GM21737 (cell line): ENCODE measurements around the gene CDH12.
"Not testable (repeated sequence)": the region's sequence is repeated elsewhere in the genome, so short reads cannot be mapped to it uniquely, and the experiment has no call there.

Source experiments
- ATAC-seq: cut with Tn5 transposase; IDR thresholded peaks from one replicate; pipeline ENCODE4 v1.9.1; 2021; ENCODE audit warnings: mild to moderate bottlenecking, moderate library complexity; ENCODE audit not compliant: unreplicated experiment

Gene CDH12

DNA sequence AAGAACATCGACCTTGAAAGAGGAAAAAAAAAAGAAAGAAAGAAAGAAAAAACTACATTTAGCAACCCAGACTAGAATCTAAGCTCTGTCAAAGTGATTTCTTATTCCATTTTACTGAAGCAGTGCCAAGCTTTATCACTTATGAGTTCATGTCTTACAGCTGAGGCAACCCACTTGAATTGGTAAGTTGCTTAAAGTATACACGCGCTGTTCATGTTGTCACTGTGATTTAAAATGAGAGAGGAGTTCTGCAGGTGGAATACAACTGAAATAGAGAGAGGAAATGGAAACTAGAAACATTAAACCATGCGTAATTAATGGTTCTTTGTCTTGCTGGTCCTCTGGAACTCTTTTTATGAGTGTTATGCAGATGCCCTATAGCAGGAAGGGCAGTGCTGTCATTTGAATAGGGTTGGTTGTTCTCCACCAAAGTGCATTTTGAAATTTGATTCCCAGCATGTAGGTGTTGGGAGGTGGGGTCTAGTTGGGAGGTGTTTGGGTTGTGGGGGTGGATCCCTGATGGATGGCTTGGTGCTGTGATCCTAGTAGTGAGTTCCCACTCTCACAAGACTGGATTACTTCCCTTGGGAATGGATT lies 665.4 kb downstream of the CDH12 start:
- not testable (repeated sequence) for ATAC-seq

DNA sequence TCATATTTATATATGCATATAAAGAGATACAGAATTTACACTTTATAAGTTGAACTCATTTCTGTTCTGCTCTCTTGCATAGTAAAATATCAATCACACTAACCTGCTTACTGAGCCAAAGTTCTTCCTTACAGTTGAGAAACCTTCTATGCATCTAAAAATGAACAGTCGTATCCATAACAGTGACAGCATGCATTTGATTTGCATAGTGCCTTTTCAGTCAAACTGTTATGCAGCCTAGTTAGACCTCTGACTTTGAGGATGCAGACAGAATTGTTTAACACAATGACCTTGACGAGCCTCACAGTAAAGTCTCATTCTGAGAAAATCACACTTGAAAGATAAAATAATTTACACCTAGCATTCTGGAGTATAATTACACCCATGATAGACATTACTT lies 683.9 kb downstream of the CDH12 start:
- ATAC-seq = not testable (repeated sequence)

DNA sequence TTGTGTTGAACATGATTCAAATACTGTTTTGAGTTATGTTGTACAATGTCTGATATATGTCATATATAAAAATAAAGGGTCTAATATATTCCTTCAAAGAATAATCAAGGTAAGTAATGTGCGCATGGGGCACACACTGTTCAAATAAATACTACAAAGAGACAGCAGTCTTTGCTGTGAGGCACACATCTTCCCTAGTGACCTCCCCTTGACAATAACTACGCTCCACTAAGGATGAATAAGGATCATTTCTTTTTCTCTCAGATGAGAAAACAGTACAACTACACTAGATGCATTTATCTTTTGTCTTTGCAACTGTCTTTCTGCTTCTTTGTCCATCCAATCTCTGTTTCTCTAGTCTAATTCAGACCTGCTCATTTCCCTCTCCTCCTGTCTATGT lies 684.4 kb downstream of the CDH12 start:
- ATAC-seq = not testable (repeated sequence)

DNA sequence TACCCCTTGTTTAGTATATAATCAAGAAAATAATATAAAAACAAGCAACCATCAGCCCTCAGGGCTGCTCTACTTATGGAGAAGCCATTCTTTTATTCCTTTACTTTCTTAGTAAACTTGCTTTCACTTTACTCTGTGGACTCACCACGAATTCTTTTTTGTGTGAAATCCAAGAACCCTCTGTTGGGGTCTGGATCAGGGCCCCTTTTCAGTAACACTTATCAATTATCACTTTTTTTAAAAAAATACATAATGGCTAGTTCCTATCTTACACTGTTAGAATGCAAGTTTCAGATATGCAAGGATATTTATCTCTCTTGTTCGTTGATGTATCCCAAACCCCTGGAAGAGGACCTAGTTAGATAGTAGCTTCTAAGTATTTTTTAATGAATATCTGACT lies 687.2 kb downstream of the CDH12 start:
- ATAC-seq = not testable (repeated sequence)

DNA sequence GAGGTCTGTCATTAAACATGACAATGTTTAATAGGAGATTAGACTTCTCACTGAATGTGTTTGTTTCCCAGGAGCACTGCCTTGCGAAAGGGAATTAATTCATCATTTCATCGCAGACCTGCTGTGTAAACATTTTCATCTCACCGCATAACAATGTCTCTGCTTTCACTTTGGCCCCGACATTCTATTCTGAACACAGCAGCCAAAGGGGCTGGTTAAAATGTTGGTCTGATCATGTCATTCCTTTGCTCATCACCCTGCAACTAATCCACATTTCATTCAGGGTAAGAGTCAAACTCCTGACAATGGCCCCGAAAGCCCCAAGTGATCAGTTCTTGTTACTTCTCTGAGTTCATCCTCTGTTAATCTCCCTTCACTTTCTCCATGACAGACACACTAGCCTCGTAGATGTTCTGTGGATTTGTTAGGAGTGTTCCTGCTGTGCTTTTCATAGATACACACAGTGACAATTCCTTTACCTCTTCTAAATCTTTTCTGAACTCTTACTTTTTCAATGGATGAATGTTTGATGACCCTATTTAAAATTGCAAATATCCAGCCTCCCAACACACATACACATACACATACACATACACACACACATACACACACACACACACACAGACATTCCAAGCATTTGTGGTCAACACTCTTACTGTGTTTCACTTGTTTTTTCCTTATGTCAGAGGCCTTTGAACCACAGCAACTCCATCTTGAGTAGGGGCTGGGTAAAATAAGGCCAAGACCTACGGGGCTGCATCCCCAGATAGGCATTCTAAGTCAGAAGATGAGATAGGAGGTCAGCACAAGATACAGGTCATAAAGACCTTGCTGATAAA lies 688.0 kb downstream of the CDH12 start:
- not testable (repeated sequence) for ATAC-seq

DNA sequence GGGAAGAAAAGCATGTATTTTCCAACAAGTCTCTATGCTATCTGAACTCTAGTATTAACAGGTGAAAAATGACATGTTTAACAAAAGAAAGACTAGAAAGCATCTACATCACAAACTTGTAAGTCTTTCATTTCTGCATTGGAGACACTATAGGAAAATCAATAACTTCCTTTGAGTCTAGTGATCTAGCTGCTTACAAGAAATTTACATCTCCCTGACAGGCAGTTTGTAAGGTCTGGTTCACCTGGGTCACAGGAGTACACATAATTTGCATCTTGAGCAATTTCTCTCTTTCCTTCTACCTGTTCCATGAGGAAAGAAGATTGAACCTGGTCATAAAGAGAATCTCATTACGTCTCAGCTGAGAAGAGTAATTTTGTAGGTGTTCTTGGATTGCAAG lies 696.2 kb downstream of the CDH12 start:
- not testable (repeated sequence) for ATAC-seq

DNA sequence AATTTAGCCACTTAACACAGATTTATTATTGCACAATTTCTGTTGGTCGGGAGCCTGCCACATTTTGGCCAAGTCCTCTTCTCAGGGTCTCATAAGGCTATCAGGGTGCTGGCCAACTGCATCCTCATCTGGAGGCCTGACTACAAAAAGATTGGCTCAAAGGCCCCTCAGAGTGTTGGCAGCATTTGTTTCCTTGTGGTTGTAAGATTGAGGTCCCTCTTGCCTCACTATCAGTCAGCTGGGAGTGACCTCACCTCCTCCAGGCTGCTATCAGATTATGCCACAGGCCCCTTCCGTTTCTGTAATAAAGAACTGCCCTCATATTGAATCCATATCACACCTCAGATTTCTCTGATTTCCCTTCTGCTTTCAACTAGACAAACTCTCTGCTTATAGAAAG lies 698.4 kb downstream of the CDH12 start:
- not testable (repeated sequence) for ATAC-seq

DNA sequence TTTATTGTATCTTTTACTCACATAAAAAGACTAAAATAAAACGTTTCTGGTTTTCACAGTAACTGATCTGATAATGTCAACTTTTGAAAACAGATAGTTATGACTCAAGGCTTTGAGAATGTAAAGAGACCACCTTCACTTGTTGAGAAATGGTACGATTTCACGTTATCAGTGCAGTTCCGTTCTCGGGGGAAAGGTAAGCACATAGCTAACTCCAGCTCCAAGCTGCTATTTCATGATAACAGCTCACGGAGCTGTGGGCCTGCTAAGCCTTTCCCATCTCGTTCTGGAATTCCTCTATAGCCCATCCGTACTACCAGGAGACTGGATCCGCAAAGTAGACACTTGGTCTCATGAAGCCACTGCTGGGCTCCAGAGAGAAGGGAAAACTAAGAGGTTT lies 701.3 kb downstream of the CDH12 start:
- not testable (repeated sequence) for ATAC-seq

DNA sequence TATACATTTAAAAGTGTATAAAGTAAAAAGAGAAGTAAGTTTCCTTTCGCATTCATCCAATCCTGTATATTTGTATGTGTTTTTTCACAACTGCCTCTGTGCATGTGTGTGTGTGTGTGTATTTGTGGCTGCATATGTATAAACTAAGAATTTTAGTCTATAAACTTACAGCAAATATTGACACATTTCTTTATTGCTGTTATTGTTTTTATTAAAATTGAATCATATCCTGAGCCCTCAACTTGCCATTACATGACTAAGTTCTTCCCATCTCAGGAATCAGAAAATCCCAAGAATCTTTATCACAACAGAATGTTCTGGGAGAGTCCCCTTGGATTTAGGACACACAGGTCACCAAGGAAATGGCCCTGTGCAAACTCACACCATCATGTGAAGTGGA lies 712.7 kb downstream of the CDH12 start:
- ATAC-seq = not testable (repeated sequence)

DNA sequence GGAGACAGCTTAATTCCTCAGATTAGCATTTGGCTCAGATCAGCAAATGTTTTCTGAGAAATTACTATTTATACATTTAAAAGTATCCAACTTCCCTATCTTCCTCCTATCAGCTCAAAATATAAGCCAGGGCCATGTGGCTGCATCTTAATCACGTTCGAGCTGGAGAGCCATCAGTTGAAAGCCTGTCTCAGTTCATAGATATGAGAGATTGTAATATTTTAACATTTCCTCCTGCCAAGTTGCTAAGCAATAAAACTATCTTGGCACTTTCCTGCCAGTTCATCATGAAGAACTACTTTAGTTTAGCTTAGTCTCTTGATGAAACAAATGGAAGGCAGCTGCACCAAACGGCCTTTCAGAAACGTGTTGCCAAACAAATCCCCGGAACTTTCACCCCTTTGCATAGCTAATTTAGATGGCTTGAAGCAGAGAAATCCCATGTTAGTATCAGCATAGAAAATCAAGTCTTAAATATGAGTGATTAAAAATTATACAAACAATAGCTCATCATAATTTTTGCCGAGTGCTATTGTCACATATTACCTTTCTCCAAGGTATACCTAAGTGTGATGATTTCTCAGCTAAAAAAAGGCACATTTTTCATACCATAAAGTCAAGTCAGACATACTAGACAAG lies 713.4 kb downstream of the CDH12 start:
- ATAC-seq = not testable (repeated sequence)

DNA sequence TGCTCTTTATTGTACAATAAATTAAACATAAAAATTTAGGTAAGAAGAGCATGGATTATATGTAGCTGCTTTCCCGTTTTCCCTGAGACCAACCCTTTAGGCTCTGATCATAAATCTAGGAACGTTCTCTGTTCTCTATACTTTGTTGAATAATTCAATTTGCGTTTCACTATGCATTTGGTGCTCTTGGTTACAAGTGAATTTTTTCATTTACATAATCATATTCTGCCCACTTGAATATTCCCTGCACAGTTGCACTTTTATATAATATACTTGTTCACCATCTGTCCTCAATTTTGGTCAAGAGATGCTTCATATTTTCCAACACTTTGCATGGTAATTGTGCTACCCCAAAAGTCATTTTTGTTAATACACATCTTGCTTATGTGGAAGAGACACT lies 741.8 kb downstream of the CDH12 start:
- ATAC-seq = no peak

DNA sequence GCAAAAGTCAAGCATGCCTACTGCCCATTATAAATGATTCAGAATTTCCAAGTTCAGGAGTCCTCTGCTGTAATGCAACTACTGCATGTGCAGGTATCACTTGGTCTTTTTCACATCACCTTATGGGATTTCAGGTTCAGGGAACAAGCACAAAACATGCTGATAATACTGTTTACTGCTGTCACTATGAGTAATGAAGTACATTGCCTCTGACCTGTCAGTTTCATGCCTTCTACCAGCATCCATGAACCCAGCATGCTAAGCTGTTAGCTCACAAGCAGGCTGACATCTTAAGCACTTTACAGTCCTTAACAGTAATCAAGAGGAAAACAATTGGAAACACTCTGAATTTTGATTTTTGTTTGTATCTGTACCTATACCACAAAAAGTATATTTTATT lies 743.8 kb downstream of the CDH12 start:
- ATAC-seq = no peak

DNA sequence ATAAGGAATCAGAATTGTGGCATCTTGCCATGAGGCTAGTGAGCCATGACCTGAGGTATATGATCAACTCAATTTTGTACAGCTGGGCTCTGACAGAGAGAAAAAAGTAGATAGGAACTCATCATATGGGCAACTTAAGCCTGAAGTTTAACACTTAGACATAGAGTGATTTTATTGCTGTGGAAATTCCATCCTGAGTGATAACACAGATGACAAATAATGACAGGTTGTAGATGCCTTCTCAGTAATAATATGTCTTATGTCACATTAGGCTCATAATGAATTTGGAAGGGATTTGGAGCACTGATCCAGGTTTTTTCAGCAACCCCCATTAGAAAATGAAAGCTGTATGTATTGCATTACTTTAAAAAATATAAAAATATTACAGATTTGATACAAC lies 744.6 kb downstream of the CDH12 start:
- no peak for ATAC-seq

DNA sequence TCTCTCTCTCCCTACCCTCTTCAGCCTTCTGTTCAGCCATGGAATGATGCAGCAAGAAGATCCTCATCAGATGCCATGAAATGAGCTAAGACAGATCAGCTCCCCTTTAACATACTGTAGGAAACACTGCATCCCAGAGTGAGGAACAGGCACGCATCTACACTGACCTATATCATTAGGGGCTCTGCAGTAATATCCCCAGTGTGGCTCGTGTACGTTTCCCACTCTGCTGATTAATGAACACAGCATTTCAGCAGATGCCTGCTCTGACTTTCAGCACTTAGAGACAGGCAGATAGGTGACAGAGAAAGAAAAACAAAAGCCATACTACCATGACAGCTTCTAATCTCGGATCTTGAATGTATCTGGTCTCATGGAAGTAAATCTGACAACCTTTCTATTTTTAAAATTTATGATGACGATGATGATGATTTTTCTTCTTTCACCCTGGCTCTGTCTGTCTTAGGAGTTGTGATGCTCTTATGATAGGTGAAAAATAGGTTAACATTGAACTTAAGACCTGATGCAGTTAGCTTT lies 750.3 kb downstream of the CDH12 start:
- no peak for ATAC-seq

DNA sequence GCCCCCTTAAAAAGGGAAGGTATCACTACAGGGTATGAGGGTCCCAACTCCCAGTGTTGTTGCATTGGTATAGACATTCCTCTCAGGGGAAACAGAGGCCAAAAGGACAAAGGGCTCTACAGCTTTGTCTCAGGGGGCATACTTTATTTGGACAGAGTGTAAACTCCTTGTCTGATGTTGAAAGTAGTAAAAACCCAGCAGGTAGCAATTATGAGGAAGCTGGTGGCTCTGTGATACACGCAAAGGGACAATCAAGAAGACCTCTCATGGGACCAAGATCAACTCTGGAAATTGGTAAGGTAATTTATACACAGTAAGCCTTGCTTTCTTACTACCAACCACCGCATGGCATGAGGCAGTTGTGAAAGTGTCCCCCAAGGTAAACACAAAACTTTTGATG lies 764.6 kb downstream of the CDH12 start:
- no peak for ATAC-seq

DNA sequence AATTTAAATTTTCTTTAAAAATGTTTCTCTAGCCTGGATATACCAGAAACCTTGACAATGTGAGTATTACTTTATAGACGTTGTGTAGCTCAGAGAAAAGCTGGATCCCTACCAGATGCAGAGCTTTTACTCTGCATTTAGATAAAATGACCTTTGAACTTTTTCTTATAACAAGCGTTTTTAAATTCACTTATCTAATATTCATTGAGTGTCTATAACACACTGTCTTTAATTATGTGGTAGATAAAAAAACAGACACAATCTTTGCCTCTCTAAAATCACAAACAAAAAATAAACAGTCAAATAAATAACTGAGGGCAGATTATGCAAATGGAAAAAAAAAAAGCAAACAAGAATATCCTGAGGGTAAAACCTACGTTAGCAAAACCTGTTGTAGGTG lies 773.6 kb downstream of the CDH12 start:
- ATAC-seq = no peak

DNA sequence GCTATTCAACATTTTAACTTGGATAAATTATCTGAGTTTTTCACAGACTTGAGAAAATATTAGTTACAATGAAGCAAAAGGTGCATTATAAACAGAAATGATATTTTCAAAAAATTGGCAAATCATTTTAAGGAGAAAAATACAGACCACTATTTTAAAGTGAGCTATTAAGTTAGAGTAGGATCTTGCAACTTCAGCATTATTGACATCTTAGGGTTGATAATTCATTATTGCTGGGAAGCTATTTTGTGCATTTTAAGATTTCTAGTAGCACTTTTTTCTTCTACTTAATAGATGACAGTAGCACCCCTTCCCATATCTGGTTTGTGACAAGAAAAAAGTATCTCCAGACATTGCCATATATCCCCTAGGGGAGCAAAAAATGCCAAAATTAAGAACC lies 774.1 kb downstream of the CDH12 start:
- ATAC-seq = no peak

DNA sequence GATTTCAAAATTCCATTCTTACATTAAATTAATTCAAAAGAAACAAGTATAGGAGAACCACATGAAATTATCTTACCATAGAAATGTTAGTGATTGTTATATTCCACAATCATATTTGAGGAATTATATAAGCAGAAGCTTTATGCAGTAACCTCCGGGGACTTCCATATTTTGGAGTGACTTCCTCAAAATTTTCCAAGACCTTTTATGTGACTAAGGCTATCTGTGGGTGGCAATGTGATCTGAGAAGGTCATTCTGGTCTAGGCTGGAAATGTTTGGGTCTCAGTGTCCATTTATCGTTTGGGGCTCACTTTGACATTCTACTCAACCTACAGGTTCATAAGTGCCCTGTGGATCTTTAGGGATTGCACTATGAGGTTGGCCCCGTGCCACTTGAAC lies 776.6 kb downstream of the CDH12 start:
- ATAC-seq = no peak

DNA sequence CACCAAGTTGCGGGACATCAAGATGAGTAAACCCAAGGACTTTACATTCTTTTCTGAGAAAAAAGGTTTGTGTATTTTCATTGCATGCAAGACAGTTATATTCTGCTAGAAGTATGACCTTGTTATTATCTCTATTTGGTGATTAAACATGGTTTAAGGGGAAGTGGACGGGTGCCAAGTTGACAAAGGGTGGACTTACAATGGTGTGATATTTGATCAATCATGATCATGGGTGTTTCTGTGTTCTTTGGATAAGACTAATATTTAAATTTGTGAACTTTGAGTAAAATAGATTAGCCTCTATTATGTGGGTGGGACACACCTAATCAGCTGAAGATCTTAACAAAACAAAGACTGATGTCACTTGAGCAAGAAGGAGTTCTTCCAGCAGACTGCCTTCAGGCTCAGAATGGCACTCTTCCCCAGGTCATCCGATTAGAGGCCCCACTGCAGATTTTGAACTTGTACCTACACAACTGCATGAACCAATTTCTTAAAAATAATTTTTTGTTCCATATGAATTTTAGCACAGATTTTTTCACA lies 782.9 kb downstream of the CDH12 start:
- ATAC-seq = no peak

DNA sequence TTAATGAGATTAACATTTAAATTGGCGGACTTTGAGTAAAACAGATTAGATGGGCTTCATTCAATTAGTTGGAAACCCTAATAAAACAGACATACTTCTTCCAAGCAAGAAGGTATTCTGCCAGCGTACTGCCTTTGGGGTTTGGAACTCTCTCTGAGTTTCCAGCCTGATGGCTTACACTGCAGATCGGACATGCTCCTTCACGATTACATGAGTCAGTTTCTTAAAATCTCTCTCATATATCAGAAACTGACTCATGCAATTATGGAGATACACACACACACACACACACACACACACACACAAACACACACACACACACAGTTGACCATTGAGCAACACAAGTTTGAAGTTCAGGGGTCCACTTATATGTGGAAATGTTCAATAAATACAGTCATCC lies 789.4 kb downstream of the CDH12 start:
- ATAC-seq = no peak

DNA sequence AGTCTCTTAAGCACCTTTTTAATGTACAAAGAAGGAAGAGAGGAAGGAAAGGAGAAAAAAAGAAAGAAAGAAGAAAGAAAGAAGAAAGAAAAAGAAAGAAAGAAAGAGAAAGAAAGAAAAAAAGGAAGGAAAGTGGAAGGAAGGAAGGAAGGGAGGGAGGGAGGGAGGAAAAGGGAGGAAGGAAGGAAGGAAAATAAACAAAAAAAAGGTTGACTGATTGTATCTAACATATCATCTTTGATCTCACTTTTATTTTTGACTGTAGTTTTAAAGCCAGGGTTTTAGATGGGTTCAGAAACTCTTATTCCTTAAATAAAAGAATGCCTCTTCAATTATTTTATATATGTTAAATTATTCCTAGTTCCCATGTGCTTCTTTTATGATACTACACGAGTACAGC lies 794.5 kb downstream of the CDH12 start:
- ATAC-seq = no peak

DNA sequence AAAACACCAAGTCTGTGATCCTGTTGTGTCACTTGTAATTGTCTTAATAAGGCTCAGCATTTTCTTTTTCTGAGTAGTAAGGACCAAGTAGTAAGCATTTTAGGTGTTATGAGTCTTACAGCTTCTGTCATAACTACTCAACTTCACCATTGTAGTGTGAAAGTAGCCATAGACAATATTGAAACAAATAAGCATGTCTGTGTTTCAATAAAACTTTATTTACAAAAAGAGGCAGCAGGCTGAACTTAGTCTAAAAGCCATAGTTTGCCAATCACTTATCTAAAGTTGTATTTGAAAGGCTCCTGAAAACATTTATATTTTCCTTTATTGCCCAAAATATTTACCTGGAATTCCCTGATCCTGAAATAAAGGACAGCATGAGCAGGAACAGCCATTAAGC lies 796.1 kb downstream of the CDH12 start:
- no peak for ATAC-seq
